Small intestine (tissue), 7 donors: Measurements from ENCODE around the gene EHD4. TPM values are rescaled to one million over a fixed set of nuclear protein-coding genes. Genes with fewer than 3 reads are reported as not detected.

ENCODE experiments used
- DNase-seq, 2 donors: peaks; one replicate each; pipeline versions ENCODE4 v3.0.0 to v3.0.0-alpha.2; 2013
- FAIRE-seq: peaks from 2 replicates; lab custom pipeline; 2012; peaks lifted over from hg19 to GRCh38; lab: Jason Lieb, UNC
- H3K27ac ChIP-seq, 3 donors: one replicate each; pipeline ENCODE4 v1.5.1; 2013; ENCODE audit warnings: low read length in 2 of 3, mild to moderate bottlenecking in 2 of 3, control low read depth in 1 of 3, inconsistent platforms in 1 of 3, low read depth in 1 of 3, moderate library complexity in 1 of 3
- H3K27me3 ChIP-seq, 3 donors: one replicate each; pipeline ENCODE4 v1.6.1; 2013; ENCODE audit warnings: low read length in 3 of 3, inconsistent platforms in 1 of 3; ENCODE audit not compliant: control insufficient read depth in 3 of 3, insufficient read depth in 3 of 3
- H3K36me3 ChIP-seq, 3 donors: one replicate each; pipeline ENCODE4 v1.6.1; 2013; ENCODE audit warnings: low read length in 3 of 3, inconsistent platforms in 1 of 3, low read depth in 1 of 3, mild to moderate bottlenecking in 1 of 3, moderate library complexity in 1 of 3; ENCODE audit not compliant: control insufficient read depth in 3 of 3, insufficient read depth in 2 of 3
- H3K4me1 ChIP-seq, 3 donors: one replicate each; pipeline ENCODE4 v1.6.1; 2013; ENCODE audit warnings: low read length in 2 of 3, inconsistent platforms in 1 of 3, low read depth in 1 of 3, mild to moderate bottlenecking in 1 of 3, moderate library complexity in 1 of 3; ENCODE audit not compliant: control insufficient read depth in 3 of 3, insufficient read depth in 2 of 3
- H3K4me3 ChIP-seq, 3 donors: one replicate each; pipeline ENCODE4 v1.5.1; 2013; ENCODE audit warnings: low read length in 3 of 3, control low read depth in 1 of 3, inconsistent platforms in 1 of 3, low read depth in 1 of 3, mild to moderate bottlenecking in 1 of 3, moderate library complexity in 1 of 3
- H3K9me3 ChIP-seq, 2 donors: one replicate each; pipeline ENCODE4 v1.6.1; 2013; ENCODE audit warnings: low read depth in 1 of 2, low read length in 1 of 2; ENCODE audit not compliant: control insufficient read depth in 2 of 2, insufficient read depth in 1 of 2
- WGBS, 3 donors: extraction: QIAGEN DNeasy Blood & Tissue Kit; methylation state at CpG; one replicate each; pipeline ENCODE4 v1.1.7; 2013; 5-methylcytosine and 5-hydroxymethylcytosine counted together
- polyA plus RNA-seq, 4 donors: library from polyadenylated mRNA; stranded (reverse) in 3 of 4; unstranded in 1 of 4; fragments of 200-250 nt in 3 of 4; fragments of 120-200 nt in 1 of 4; gene quantifications; one replicate each; pipeline versions ENCODE4 v1.2.1 to v1.2.3, GENCODE V29; 2013
- donor health status: healthy with polysubstance abuse.
- donor health status: control.
- donor health status: control.
- donor health status: Bipolar disorder and iron deficiency.
- donor health status: healthy.

Gene EHD4
- polyA plus RNA-seq, 4 donors: 9.4 to 14.1 (median 11.5) TPM

GRCh38 chr15:41848631-41849030 lies 123.7 kb downstream of the EHD4 start:
- H3K36me3 ChIP-seq: peaks cover 9 to 62% (median 17%) of the 10 kb centered on the region in 3 donors

DNA sequence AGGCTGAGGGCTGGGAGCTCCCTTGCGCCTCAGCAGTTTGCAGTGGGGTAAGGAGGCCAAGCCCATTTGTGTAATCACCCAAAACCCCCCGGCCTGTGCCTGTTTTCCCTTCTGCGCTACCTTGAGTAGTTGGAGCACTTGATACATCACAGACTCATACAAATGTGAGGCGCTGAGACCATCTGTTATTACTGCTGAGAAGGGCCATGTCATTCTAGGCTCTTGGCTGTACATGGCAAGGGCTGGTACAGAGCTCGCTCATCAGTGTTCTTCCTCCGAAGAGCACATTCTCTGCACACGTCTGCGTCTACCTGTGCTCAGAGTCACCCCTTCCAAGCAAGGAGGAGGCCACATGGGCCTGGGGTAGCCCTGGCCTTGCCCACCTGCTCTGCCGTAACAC lies 124.4 kb downstream of the EHD4 start:
- no peak for DNase-seq
- 94 to 97% (median 97%) methylated on average over 9 of the region's 9 CpGs for WGBS, 3 donors
- H3K27me3 ChIP-seq: peaks cover 0 to 3% (median 0%) of the 10 kb centered on the region in 3 donors
- H3K4me1 ChIP-seq: no peaks in the 10 kb centered on the region
- no peak overlapping the region for H3K4me3 ChIP-seq
- FAIRE-seq: no peak
- H3K27ac ChIP-seq: no peak overlapping the region
- peaks cover 9 to 67% (median 17%) of the 10 kb centered on the region in 3 donors for H3K36me3 ChIP-seq
- H3K9me3 ChIP-seq: no peaks in the 10 kb centered on the region

More at GRCh38 chr15:41848631-41849030, 123.7 kb downstream of the EHD4 start:
- peaks cover 0 to 3% (median 0%) of the 10 kb centered on the region in 3 donors for H3K27me3 ChIP-seq
- no peak for FAIRE-seq
- DNase-seq: no peak
- H3K4me3 ChIP-seq: no peak overlapping the region
- 81 to 86% (median 85%) methylated on average over 10 of the region's 10 CpGs for WGBS, 3 donors
- no peak overlapping the region for H3K27ac ChIP-seq
- H3K9me3 ChIP-seq: no peaks in the 10 kb centered on the region
- H3K4me1 ChIP-seq: no peaks in the 10 kb centered on the region

- Histone ChIP-seq H3K4me3 (no peak overlapping the region), H3K4me1 (no peaks in the 10 kb centered on the region), H3K9me3 (no peaks in the 10 kb centered on the region), H3K27me3 (peaks cover 0 to 3% (median 0%) of the 10 kb centered on the region in 3 donors), H3K36me3 (peaks cover 9 to 73% (median 17%) of the 10 kb centered on the region in 3 donors), H3K27ac (no peak overlapping the region)
- WGBS, 3 donors: 88 to 90% (median 90%) methylated on average over 12 to 14 of the region's 14 CpGs
- DNase-seq: no peak
- FAIRE-seq: no peak
Measured at GRCh38 chr15:41847206-41847605, 125.2 kb downstream of the EHD4 start.

Other genes with a start within 250 kb of the EHD4 start
- 10 to 100 TPM in 3 of 4 donors, 1 to 10 TPM in 1; 8.3 to 30.2 (median 23.6) TPM for gene MAPKBP1, start 198.1 kb downstream of the EHD4 start, polyA plus RNA-seq
- 10 to 100 TPM in 2 of 4 donors, 1 to 10 TPM in 2; 6.8 to 11.4 (median 8.8) TPM for gene JMJD7, start 144.5 kb downstream of the EHD4 start, polyA plus RNA-seq
- 10 to 100 TPM in 2 of 4 donors, 1 to 10 TPM in 2; 4.6 to 13.0 (median 10.2) TPM for gene PLA2G4B, start 133.7 kb downstream of the EHD4 start, polyA plus RNA-seq
- 1 to 10 TPM in 1 of 4 donors, under 1 TPM in 3; 0.45 to 1.6 (median 0.57) TPM for gene SPTBN5, start 78.5 kb downstream of the EHD4 start, polyA plus RNA-seq
- gene PLA2G4E, start 48.5 kb upstream of the EHD4 start, polyA plus RNA-seq: under 1 TPM in 2 of 4 donors, not detected in 2; 0.13 to 0.80 TPM
- gene PLA2G4D, start 122.0 kb upstream of the EHD4 start, polyA plus RNA-seq: under 1 TPM in 3 of 4 donors, not detected in 1; 0.18 to 0.22 (median 0.18) TPM
- gene PLA2G4F, start 184.1 kb upstream of the EHD4 start, polyA plus RNA-seq: 10 to 100 TPM in 2 of 4 donors, 1 to 10 TPM in 2; 3.2 to 27.5 (median 11.0) TPM
- 10 to 100 TPM; 28.2 to 58.3 (median 41.4) TPM for gene VPS39, start 235.7 kb upstream of the EHD4 start, polyA plus RNA-seq